Left hindlimb (tissue), 1 donor: ENCODE measurements around the gene RASGRP1.
A peak's percentile ranks its signal among the peaks of the same experiment; 100 is the strongest.

Experiments
- DNase-seq: peaks from one replicate; pipeline ENCODE4 v3.0.0-alpha.2; 2018

RASGRP1 gene

GRCh38 chr15:38563723-38564519 lies 693 bp downstream of the RASGRP1 start:
- peak; percentile 67 for DNase-seq

GRCh38 chr15:38562278-38562677 lies 2.3 kb downstream of the RASGRP1 start:
- DNase-seq = no peak

- DNase-seq = no peak
Observed at GRCh38 chr15:38560456-38560926, 4.1 kb downstream of the RASGRP1 start.

- DNase-seq = no peak
Observed at GRCh38 chr15:38559636-38560307, 4.8 kb downstream of the RASGRP1 start.

GRCh38 chr15:38559131-38559530 lies 5.5 kb downstream of the RASGRP1 start:
- DNase-seq = no peak

GRCh38 chr15:38558372-38559059 lies 6.1 kb downstream of the RASGRP1 start:
- no peak for DNase-seq

- DNase-seq = no peak
Observed at GRCh38 chr15:38557921-38558320, 6.7 kb downstream of the RASGRP1 start.

GRCh38 chr15:38555686-38556334 lies 8.8 kb downstream of the RASGRP1 start:
- no peak for DNase-seq

- DNase-seq = no peak
Observed at GRCh38 chr15:38554354-38554753, 10.3 kb downstream of the RASGRP1 start.

- DNase-seq = no peak
Observed at GRCh38 chr15:38553071-38553470, 11.5 kb downstream of the RASGRP1 start.

GRCh38 chr15:38551720-38552648 lies 12.6 kb downstream of the RASGRP1 start:
- DNase-seq = no peak

GRCh38 chr15:38549222-38549621 lies 15.4 kb downstream of the RASGRP1 start:
- DNase-seq = no peak

GRCh38 chr15:38547255-38547997 lies 17.2 kb downstream of the RASGRP1 start:
- DNase-seq = no peak

- DNase-seq = no peak
Observed at GRCh38 chr15:38545179-38545578, 19.4 kb downstream of the RASGRP1 start.

GRCh38 chr15:38541026-38541425 lies 23.6 kb downstream of the RASGRP1 start:
- DNase-seq = no peak

- no peak for DNase-seq
Observed at GRCh38 chr15:38540510-38540909, 24.1 kb downstream of the RASGRP1 start.

- no peak for DNase-seq
Observed at GRCh38 chr15:38539008-38539343, 25.6 kb downstream of the RASGRP1 start.

- DNase-seq = no peak
Observed at GRCh38 chr15:38538328-38539007, 26.1 kb downstream of the RASGRP1 start.

- no peak for DNase-seq
Observed at GRCh38 chr15:38536201-38536676, 28.4 kb downstream of the RASGRP1 start.

- no peak for DNase-seq
Observed at GRCh38 chr15:38535491-38536200, 29.0 kb downstream of the RASGRP1 start.
